ENCODE results near the gene FARSA. TPM values are rescaled to one million over a fixed set of nuclear protein-coding genes. Genes with fewer than 3 reads are reported as not detected.

FARSA gene
- total RNA-seq, 1 donor from 2014 or later: 44.4 TPM

GRCh38 chr19:12884627-12884925, 48.9 kb downstream of the FARSA start:
- Histone ChIP-seq H3K4me1 (peaks cover 37% of the 10 kb centered on the region), H3K9me3 (no peaks in the 10 kb centered on the region), H3K27me3 (ENCODE audit: low read depth) (peaks cover 15% of the 10 kb centered on the region), H3K4me3 (peak overlapping the region; percentile 54), H3K36me3 (no peaks in the 10 kb centered on the region), H3K27ac (peak overlapping the region; percentile 56)
- no peak for DNase-seq
- no peak for TF ChIP-seq CTCF (IDR thresholded peaks at IDR 0.05)
- ATAC-seq: no peak
- intact Hi-C loops (cut with DNase I): no loop called here

- no peak overlapping the region for H3K4me3 ChIP-seq
- H3K9me3 ChIP-seq: no peaks in the 10 kb centered on the region
- H3K4me1 ChIP-seq: peaks cover 38% of the 10 kb centered on the region
- ATAC-seq: no peak
- no peak overlapping the region for H3K27ac ChIP-seq
- H3K27me3 ChIP-seq (ENCODE audit: low read depth): peaks cover 15% of the 10 kb centered on the region
- H3K36me3 ChIP-seq: no peaks in the 10 kb centered on the region
- TF ChIP-seq CTCF (IDR thresholded peaks at IDR 0.05): no peak
- DNase-seq: no peak
- intact Hi-C loops (cut with DNase I): no loop called here
These were observed 49.3 kb downstream of the FARSA start for GRCh38 chr19:12884202-12884601.

- intact Hi-C loops (cut with DNase I): no loop called here
- ATAC-seq (no peak), DNase-seq (no peak)
- Histone ChIP-seq H3K36me3 (peaks cover 12% of the 10 kb centered on the region), H3K9me3 (no peaks in the 10 kb centered on the region), H3K4me1 (peaks cover 38% of the 10 kb centered on the region), H3K27me3 (ENCODE audit: low read depth) (peaks cover 15% of the 10 kb centered on the region), H3K4me3 (no peak overlapping the region), H3K27ac (peak overlapping the region; percentile 95)
- no peak for TF ChIP-seq CTCF (IDR thresholded peaks at IDR 0.05)
These were observed 50.9 kb downstream of the FARSA start for GRCh38 chr19:12882589-12882988.

- DNase-seq (peak; percentile 99), ATAC-seq (peak; percentile 94 to 95)
- Histone ChIP-seq H3K4me1 (peaks cover 38% of the 10 kb centered on the region), H3K36me3 (peaks cover 23% of the 10 kb centered on the region), H3K27me3 (ENCODE audit: low read depth) (peaks cover 15% of the 10 kb centered on the region), H3K27ac (peak within 1 kb of the TSS; percentile 95), H3K4me3 (peak within 1 kb of the TSS; percentile 84), H3K9me3 (no peaks in the 10 kb centered on the region)
- intact Hi-C loops (cut with DNase I): no loop called here
- TF ChIP-seq CTCF (IDR thresholded peaks at IDR 0.05): no peak
These were observed 52.2 kb downstream of the FARSA start, which contains the start of gene DNASE2 for GRCh38 chr19:12881172-12881808. TSS of gene DNASE2 (minus strand) at chr19:12881449. CDS start at chr19:12881375, 74 bp downstream.

- peaks cover 29% of the 10 kb centered on the region for H3K36me3 ChIP-seq
These were observed 52.9 kb downstream of the FARSA start for GRCh38 chr19:12880551-12881171.

More at GRCh38 chr19:12880551-12881171, 52.9 kb downstream of the FARSA start:
- intact Hi-C loops (cut with DNase I): no loop called here
- peak overlapping the region; percentile 95 for H3K27ac ChIP-seq
- TF ChIP-seq CTCF (IDR thresholded peaks at IDR 0.05): no peak
- H3K9me3 ChIP-seq: no peaks in the 10 kb centered on the region
- ATAC-seq (peak; percentile 29 to 49), DNase-seq (peak; percentile 74)
- H3K4me3 ChIP-seq: peak overlapping the region; percentile 84
- H3K4me1 ChIP-seq: peaks cover 33% of the 10 kb centered on the region
- peaks cover 10% of the 10 kb centered on the region for H3K27me3 ChIP-seq (ENCODE audit: low read depth)
